GM13976 (cell line): ENCODE results near the gene SLC44A5.

ENCODE experiments used
- DNase-seq: peaks from one replicate; pipeline ENCODE4 v3.0.0; 2012; ENCODE audit warnings: low spot score
- CTCF ChIP-seq: IDR thresholded peaks from 2 replicates; pipeline ENCODE4 v1.5.1; 2012; ENCODE audit warnings: borderline replicate concordance, mild to moderate bottlenecking; ENCODE audit not compliant: insufficient read depth; ENCODE audit errors: extremely low read depth, missing control alignments, control extremely low read depth
- in situ Hi-C: fragments of 300-500 bp; cut with MboI; formaldehyde crosslinking; loops from one replicate; pipeline ENCODE4 v1.12.0; 2022; ENCODE audit warnings: low sequenced_read_pairs, mixed read lengths, inconsistent platforms; ENCODE audit not compliant: unreplicated experiment

SLC44A5 gene

GRCh38 chr1:75579046-75579445 is 31.9 kb downstream of the SLC44A5 start:
- in situ Hi-C loops: no loop called here
- DNase-seq: no peak
- TF ChIP-seq CTCF: no peak

GRCh38 chr1:75575837-75576236 is 35.1 kb downstream of the SLC44A5 start:
- in situ Hi-C loops: no loop called here
- TF ChIP-seq CTCF: no peak
- no peak for DNase-seq

- TF ChIP-seq CTCF: no peak
- DNase-seq: no peak
- in situ Hi-C loops: no loop called here
Observed at GRCh38 chr1:75567191-75567590, 43.7 kb downstream of the SLC44A5 start.

- TF ChIP-seq CTCF: no peak
- in situ Hi-C loops: no loop called here
- DNase-seq: no peak
Observed at GRCh38 chr1:75559800-75560199, 51.1 kb downstream of the SLC44A5 start.

GRCh38 chr1:75559136-75559535 is 51.8 kb downstream of the SLC44A5 start:
- in situ Hi-C loops: no loop called here
- no peak for DNase-seq
- TF ChIP-seq CTCF: no peak

- TF ChIP-seq CTCF: no peak
- DNase-seq: no peak
- in situ Hi-C loops: no loop called here
Observed at GRCh38 chr1:75554870-75555269, 56.0 kb downstream of the SLC44A5 start.

GRCh38 chr1:75554181-75554580 is 56.7 kb downstream of the SLC44A5 start:
- TF ChIP-seq CTCF: no peak
- in situ Hi-C loops: no loop called here
- no peak for DNase-seq
